Neural cell (in vitro differentiated cells): Measurements from ENCODE around the gene NXPH2. TPM values are rescaled to one million over a fixed set of nuclear protein-coding genes. Genes with fewer than 3 reads are reported as not detected.

ENCODE experiments used
- H2AFZ ChIP-seq: fragments of 200-600, 300-800 bp; sonication (generic), shearing (Covaris generic); 2 replicates; pipeline ENCODE4 v1.6.0; 2014; ENCODE audit warnings: low read depth, mild to moderate bottlenecking, antibody characterized with exemption, low read length, moderate library complexity
- H3F3A ChIP-seq: fragments of 200-600 bp; shearing (Covaris generic); 2 replicates; pipeline ENCODE4 v1.6.1; 2016; ENCODE audit warnings: mild to moderate bottlenecking, moderate library complexity, mixed read lengths, antibody characterized with exemption, low read length; ENCODE audit not compliant: insufficient read depth, poor library complexity, severe bottlenecking
- H3K27ac ChIP-seq: fragments of 200-600, 300-800 bp; sonication (generic), shearing (Covaris generic); 2 replicates; pipeline ENCODE4 v1.5.1; 2014; ENCODE audit warnings: mild to moderate bottlenecking, low read length, moderate library complexity
- H3K27me3 ChIP-seq: fragments of 300-800, 200-600 bp; sonication (generic), shearing (Covaris generic); 2 replicates; pipeline ENCODE4 v1.6.0; 2014; ENCODE audit warnings: mild to moderate bottlenecking, low read depth, low read length, moderate library complexity; ENCODE audit not compliant: insufficient read depth
- H3K36me3 ChIP-seq: fragments of 300-800, 200-600 bp; sonication (generic), shearing (Covaris generic); 2 replicates; pipeline ENCODE4 v1.5.1; 2014; ENCODE audit warnings: mild to moderate bottlenecking, antibody characterized with exemption, low read length, moderate library complexity; ENCODE audit not compliant: insufficient read depth
- H3K4me2 ChIP-seq: fragments of 300-800, 200-600 bp; sonication (generic), shearing (Covaris generic); 2 replicates; pipeline ENCODE4 v1.6.0; 2014; ENCODE audit warnings: mild to moderate bottlenecking, low read length
- H3K4me3 ChIP-seq: fragments of 300-800, 200-600 bp; sonication (generic), shearing (Covaris generic); 2 replicates; pipeline ENCODE4 v1.5.1; 2014; ENCODE audit warnings: mild to moderate bottlenecking, low read length, moderate library complexity
- H3K79me2 ChIP-seq: fragments of 200-600 bp; shearing (Covaris generic); replicated peaks from 2 replicates; pipeline ENCODE4 v1.6.0; 2014; ENCODE audit warnings: mild to moderate bottlenecking, low read length, moderate library complexity; ENCODE audit not compliant: insufficient read depth
- H3K9ac ChIP-seq: fragments of 300-800, 200-600 bp; sonication (generic), shearing (Covaris generic); 2 replicates; pipeline ENCODE4 v1.6.1; 2016; ENCODE audit warnings: mild to moderate bottlenecking, low read length, mixed read lengths
- H3K9me2 ChIP-seq: fragments of 200-600 bp; shearing (Covaris generic); 2 replicates; pipeline ENCODE4 v1.6.1; 2016; ENCODE audit warnings: mild to moderate bottlenecking, low read length, mixed read lengths; ENCODE audit not compliant: insufficient read depth
- H3K9me3 ChIP-seq: fragments of 200-600, 300-800 bp; sonication (generic), shearing (Covaris generic); 2 replicates; pipeline ENCODE4 v1.6.1; 2016; ENCODE audit warnings: mild to moderate bottlenecking, mixed run types, low read length, moderate library complexity, mixed read lengths
- H4K20me1 ChIP-seq: fragments of 200-600 bp; shearing (Covaris generic); 2 replicates; pipeline ENCODE4 v1.6.1; 2016; ENCODE audit warnings: mild to moderate bottlenecking, mixed run types; ENCODE audit not compliant: insufficient read depth
- EP300 ChIP-seq: fragments of 450-650 bp; conservative IDR thresholded peaks from 2 replicates; pipeline ENCODE4 v1.6.1; 2014; ENCODE audit warnings: antibody characterized with exemption, mild to moderate bottlenecking, moderate library complexity; ENCODE audit not compliant: poor library complexity, severe bottlenecking
- EZH2 ChIP-seq: fragments of 200-600, 300-800 bp; shearing (Covaris generic), sonication (generic); IDR thresholded peaks from 2 replicates; pipeline ENCODE4 v1.6.1; 2014; ENCODE audit warnings: antibody characterized with exemption, low read length, borderline replicate concordance, mild to moderate bottlenecking; ENCODE audit not compliant: insufficient read depth, poor library complexity, severe bottlenecking
- MXI1 ChIP-seq: fragments of 450-650 bp; conservative IDR thresholded peaks from 2 replicates; pipeline ENCODE4 v1.6.1; 2014; ENCODE audit warnings: antibody characterized with exemption, mild to moderate bottlenecking; ENCODE audit not compliant: poor library complexity, severe bottlenecking
- POLR2AphosphoS5 ChIP-seq: IDR thresholded peaks from 2 replicates; pipeline ENCODE4 v1.6.1; 2012
- RAD21 ChIP-seq: fragments of 450-650 bp; conservative IDR thresholded peaks from 2 replicates; pipeline ENCODE4 v1.6.1; 2014; ENCODE audit warnings: antibody characterized with exemption, mild to moderate bottlenecking, moderate library complexity
- SMC3 ChIP-seq: fragments of 450-650 bp; conservative IDR thresholded peaks from 2 replicates; pipeline ENCODE4 v1.6.1; 2014; ENCODE audit warnings: antibody characterized with exemption, mild to moderate bottlenecking, moderate library complexity; ENCODE audit not compliant: poor library complexity
- TAF1 ChIP-seq: IDR thresholded peaks from 2 replicates; pipeline ENCODE4 v1.6.1; 2012; ENCODE audit warnings: low read depth
- polyA plus RNA-seq: library from polyadenylated mRNA; depleted of rRNA; stranded (reverse); fragments of >200 nt; gene quantifications from 2 replicates; pipeline ENCODE4 v1.2.3, GENCODE V29; 2014
- TF ChIP-seq, protein P1 (sequence below): IDR thresholded peaks from 2 replicates; pipeline ENCODE4 v1.6.1; 2012; ENCODE audit warnings: borderline replicate concordance
- TF ChIP-seq, protein P2 (sequence below): fragments of 450-650 bp; IDR thresholded peaks from 2 replicates; pipeline ENCODE4 v1.5.1; 2014; ENCODE audit warnings: antibody characterized with exemption, mild to moderate bottlenecking, moderate library complexity; ENCODE audit not compliant: poor library complexity, severe bottlenecking

Gene NXPH2
- polyA plus RNA-seq, 1 donor from 2014 or later: not detected

DNA sequence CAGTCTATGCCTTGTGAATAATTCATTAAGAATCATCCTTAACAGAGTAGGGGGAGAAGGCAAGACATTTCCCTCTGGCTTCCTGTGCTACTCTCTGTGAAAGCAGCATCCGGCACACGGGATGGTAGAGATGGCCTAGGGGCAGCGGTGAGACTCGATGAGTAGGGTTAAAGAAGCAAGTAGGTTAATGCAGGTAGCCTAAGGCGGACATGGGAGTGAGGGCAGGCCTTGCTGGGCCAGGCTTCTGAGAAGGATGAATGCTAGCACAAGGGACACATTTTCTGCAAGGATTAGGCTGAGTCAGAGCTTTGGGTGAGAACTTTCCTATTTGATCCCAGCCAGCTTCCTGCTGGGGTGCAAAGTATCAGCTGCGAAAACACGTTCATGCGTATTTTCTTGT, 80.8 kb downstream of the NXPH2 start:
- H3K9me2 ChIP-seq: no peaks in the 10 kb centered on the region
- TF ChIP-seq EZH2: no peak
- TF ChIP-seq, protein P1, sequence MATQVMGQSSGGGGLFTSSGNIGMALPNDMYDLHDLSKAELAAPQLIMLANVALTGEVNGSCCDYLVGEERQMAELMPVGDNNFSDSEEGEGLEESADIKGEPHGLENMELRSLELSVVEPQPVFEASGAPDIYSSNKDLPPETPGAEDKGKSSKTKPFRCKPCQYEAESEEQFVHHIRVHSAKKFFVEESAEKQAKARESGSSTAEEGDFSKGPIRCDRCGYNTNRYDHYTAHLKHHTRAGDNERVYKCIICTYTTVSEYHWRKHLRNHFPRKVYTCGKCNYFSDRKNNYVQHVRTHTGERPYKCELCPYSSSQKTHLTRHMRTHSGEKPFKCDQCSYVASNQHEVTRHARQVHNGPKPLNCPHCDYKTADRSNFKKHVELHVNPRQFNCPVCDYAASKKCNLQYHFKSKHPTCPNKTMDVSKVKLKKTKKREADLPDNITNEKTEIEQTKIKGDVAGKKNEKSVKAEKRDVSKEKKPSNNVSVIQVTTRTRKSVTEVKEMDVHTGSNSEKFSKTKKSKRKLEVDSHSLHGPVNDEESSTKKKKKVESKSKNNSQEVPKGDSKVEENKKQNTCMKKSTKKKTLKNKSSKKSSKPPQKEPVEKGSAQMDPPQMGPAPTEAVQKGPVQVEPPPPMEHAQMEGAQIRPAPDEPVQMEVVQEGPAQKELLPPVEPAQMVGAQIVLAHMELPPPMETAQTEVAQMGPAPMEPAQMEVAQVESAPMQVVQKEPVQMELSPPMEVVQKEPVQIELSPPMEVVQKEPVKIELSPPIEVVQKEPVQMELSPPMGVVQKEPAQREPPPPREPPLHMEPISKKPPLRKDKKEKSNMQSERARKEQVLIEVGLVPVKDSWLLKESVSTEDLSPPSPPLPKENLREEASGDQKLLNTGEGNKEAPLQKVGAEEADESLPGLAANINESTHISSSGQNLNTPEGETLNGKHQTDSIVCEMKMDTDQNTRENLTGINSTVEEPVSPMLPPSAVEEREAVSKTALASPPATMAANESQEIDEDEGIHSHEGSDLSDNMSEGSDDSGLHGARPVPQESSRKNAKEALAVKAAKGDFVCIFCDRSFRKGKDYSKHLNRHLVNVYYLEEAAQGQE: no peak
- TF ChIP-seq, protein P2, sequence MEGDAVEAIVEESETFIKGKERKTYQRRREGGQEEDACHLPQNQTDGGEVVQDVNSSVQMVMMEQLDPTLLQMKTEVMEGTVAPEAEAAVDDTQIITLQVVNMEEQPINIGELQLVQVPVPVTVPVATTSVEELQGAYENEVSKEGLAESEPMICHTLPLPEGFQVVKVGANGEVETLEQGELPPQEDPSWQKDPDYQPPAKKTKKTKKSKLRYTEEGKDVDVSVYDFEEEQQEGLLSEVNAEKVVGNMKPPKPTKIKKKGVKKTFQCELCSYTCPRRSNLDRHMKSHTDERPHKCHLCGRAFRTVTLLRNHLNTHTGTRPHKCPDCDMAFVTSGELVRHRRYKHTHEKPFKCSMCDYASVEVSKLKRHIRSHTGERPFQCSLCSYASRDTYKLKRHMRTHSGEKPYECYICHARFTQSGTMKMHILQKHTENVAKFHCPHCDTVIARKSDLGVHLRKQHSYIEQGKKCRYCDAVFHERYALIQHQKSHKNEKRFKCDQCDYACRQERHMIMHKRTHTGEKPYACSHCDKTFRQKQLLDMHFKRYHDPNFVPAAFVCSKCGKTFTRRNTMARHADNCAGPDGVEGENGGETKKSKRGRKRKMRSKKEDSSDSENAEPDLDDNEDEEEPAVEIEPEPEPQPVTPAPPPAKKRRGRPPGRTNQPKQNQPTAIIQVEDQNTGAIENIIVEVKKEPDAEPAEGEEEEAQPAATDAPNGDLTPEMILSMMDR: no peak
- TF ChIP-seq RAD21: no peak
- no peak for TF ChIP-seq SMC3
- no peak for TF ChIP-seq MXI1
- TF ChIP-seq POLR2AphosphoS5: no peak
- TF ChIP-seq TAF1: no peak
- no peak for TF ChIP-seq EP300
- H3K79me2 ChIP-seq: no peaks in the 10 kb centered on the region
- H3F3A ChIP-seq: no peaks in the 10 kb centered on the region
- no peaks in the 10 kb centered on the region for H3K36me3 ChIP-seq
- H3K4me2 ChIP-seq: no peak overlapping the region
- no peak overlapping the region for H3K27ac ChIP-seq
- no peak overlapping the region for H3K9ac ChIP-seq
- no peaks in the 10 kb centered on the region for H3K9me3 ChIP-seq
- H2AFZ ChIP-seq: no peak overlapping the region
- no peaks in the 10 kb centered on the region for H3K27me3 ChIP-seq
- H4K20me1 ChIP-seq: no peaks in the 10 kb centered on the region
- H3K4me3 ChIP-seq: no peak overlapping the region

DNA sequence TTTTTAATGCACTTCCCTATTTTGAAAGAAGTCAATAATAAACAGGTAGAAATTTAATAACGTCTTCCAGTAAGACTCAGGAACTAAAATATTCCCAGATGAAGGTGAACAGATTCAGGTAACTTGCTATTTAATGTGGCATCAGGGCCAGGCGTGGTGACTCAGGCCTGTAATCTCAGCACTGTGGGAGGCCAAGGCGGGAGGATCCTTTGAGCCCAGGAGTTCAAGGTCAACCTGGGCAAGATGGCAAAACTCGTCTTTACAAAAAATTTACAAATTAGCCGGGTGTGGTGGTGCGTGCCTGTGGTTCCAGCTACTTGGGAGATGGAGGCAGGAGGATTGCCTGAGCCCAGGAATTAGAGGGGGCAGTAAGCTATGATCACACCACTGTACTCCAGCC, 81.8 kb downstream of the NXPH2 start:
- no peaks in the 10 kb centered on the region for H3K36me3 ChIP-seq
- no peaks in the 10 kb centered on the region for H3K9me3 ChIP-seq
- H3K4me3 ChIP-seq: no peak overlapping the region
- no peaks in the 10 kb centered on the region for H3K79me2 ChIP-seq
- no peak overlapping the region for H3K9ac ChIP-seq
- no peaks in the 10 kb centered on the region for H3K9me2 ChIP-seq
- H3F3A ChIP-seq: no peaks in the 10 kb centered on the region
- no peak for TF ChIP-seq RAD21
- TF ChIP-seq EZH2: no peak
- no peak for TF ChIP-seq SMC3
- TF ChIP-seq, protein P2: no peak
- H2AFZ ChIP-seq: no peak overlapping the region
- H3K27me3 ChIP-seq: no peaks in the 10 kb centered on the region
- H4K20me1 ChIP-seq: no peaks in the 10 kb centered on the region
- H3K4me2 ChIP-seq: no peak overlapping the region
- no peak overlapping the region for H3K27ac ChIP-seq
